GM18499 (cell line): Measurements from ENCODE around the gene OR2B6.
"Not testable (repeated sequence)": the region's sequence is repeated elsewhere in the genome, so short reads cannot be mapped to it uniquely, and the experiment has no call there.

Experiments
- ATAC-seq: cut with Tn5 transposase; IDR thresholded peaks from one replicate; pipeline ENCODE4 v1.9.1; 2021; ENCODE audit warnings: moderate number of reproducible peaks; ENCODE audit not compliant: insufficient read depth, unreplicated experiment

Gene OR2B6

DNA sequence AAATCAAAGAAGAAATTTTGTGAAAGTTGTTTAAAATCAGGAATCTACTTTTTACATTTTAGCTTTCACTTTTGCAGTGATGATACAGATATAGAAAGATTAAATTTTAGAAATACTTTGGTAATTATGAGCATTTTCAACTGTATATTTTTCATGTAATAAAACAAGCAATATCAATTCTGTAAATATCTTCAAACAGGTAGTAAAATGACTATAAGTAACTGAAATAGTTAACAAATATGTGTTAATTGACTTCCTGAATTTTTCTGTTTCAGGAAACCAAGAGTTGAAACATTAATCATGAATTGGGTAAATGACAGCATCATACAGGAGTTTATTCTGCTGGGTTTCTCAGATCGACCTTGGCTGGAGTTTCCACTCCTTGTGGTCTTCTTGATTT lies at the start of gene OR2B6:
TSS of gene OR2B6 (plus strand) at position 301 of the 400 bp plus-strand sequence. CDS start at position 301, 0 bp downstream.
- no peak for ATAC-seq

DNA sequence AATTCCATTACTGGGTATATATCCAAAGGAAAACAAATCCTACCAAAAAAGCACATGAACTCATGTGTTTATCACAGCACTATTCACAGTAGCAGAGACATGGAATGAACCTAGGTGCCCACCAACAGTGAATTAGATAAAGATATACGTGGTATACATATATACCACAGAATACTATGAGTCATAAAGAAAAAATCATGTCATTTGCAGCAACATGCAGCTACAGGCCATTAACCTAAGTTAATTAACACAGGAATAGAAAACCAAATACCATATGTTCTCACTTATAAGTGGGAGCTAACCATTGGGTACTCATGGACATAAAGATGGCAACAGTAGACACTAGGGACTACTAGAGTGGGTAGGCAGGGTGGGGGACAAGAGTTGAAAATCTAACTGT lies 49.0 kb upstream of the OR2B6 start:
- ATAC-seq: no peak

DNA sequence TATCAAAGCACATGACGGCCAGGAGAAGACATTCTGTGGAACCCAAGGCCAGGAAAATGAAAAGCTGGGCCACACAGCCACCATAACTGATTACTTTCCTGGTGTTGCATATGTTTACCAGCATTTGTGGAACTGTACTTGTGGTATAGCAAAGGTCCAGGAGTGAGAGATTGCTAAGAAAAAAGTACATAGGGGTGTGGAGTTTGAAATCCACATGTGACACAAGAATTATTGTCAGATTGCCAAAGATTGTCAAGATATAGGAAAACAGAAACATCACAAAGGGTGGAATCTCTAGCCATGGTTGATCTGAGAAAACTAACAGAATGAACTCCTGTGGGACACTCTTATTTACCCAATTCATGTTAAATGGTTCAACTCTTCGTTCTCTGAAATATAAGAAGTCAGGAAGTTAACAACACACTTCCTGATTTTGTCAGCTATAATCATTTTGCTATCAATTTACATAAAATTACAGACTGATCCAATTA lies 45.0 kb upstream of the OR2B6 start, which contains the start of gene OR2B2:
TSS of gene OR2B2 (minus strand) at position 441 of the 491 bp plus-strand sequence. CDS start at position 364, 77 bp downstream.
- ATAC-seq: no peak

DNA sequence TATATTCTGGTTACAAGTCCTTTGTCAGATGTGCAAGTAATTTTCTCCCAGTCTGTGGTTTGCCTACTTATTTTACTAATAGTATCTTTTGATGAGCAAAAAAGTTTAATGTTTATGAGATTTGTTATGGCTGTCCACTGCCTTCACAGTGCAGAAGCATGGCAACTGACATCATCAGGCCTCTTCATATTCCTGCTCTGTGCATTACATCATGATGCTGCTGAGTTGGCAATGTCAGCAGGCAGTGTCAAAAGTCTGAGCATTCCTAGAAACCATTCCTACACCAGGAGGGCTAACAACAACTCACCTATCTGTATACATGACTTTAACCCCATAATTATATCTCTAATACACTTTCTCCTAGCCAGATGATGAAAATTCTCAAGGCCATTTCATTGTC lies 34.1 kb upstream of the OR2B6 start:
- ATAC-seq: no peak

DNA sequence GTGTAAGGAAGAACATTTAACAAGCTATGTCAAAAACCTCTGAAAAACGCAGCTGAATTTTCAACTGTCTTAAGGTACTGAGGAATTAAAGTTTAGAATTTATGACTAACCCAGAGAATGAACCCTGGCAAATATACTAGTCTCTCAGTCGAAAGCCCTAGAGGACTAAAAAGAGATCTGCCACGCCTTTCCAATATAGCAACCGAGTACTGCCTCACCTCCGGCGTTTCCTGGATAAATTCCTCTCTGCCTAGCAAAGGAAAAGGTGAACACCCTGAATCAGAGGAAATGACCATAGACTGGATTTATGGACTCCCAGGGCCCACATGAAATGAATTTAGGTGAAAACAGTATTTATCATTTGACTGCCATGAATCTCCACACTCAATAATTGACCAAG lies 32.9 kb upstream of the OR2B6 start:
- no peak for ATAC-seq

DNA sequence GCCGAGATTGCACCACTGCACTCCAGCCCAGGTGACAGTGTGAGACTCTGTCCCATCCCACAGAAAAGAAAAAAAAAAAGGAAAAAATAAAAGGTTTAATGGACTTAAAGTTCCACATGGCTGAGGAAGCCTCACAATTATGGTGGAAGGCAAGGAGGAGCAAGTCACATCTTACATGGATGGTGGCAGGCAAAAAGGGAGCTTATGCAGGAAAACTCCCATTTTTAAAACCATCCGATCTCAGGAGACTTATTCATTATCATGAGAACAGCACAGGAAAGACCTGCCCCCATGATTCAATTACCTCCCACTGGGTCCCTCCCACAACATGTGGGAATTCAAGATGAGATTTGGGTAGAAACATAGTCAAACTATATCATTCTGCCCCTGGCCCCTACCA lies 29.0 kb upstream of the OR2B6 start:
- ATAC-seq: not testable (repeated sequence)

DNA sequence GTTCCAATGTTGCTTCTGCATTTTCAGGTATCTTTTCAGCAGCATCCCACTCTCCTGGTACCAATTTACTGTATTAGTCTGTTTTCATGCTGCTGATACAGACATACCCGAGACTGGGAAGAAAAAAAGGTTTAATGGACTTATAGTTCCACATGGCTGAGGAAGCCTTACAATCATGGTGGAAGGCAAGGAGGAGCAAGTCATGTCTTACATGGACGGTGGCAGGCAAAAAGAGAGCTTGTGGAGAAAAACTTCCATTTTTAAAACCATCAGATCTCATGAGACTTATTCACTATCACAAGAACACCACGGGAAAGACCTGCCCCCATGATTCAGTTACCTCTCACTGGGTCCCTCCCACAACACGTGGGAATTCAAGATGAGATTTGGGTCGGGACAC lies 27.1 kb upstream of the OR2B6 start:
- ATAC-seq: not testable (repeated sequence)

DNA sequence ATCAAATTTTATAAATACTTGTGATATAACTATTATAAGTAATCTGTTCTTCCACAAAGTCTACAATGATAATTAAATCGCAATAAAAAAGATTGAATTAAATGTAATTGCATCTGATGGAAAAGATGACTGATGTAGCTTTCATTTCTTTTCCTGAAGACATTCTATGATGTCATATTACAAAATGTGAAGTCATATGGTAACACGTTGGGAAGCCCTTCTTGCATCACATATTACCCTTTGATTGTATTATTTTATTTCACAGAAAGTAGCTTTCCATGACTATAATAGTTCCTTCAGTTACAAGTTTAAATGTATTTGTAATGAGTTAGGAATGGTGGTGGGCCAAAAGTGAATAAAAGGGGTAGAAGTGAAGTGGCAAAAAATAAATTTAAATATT lies 25.8 kb upstream of the OR2B6 start:
- ATAC-seq: no peak

DNA sequence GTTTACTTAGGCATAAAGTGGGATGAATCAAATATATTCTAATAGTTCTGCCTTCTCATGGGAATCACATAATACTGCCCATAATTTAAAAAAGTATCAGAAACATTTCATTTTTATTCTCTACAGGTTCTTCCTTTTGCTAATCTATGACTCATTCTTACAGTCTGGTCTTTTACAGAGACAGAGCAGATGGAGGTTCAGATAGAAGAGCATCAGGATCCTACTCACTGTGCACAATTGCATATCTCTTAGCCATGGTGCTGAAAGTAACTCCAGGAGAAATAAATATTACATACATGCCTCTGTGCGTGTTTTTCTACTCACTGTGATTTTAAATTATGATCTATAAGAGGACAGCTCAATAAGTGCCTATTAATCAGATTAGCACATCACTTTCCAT lies 16.3 kb upstream of the OR2B6 start:
- no peak for ATAC-seq

DNA sequence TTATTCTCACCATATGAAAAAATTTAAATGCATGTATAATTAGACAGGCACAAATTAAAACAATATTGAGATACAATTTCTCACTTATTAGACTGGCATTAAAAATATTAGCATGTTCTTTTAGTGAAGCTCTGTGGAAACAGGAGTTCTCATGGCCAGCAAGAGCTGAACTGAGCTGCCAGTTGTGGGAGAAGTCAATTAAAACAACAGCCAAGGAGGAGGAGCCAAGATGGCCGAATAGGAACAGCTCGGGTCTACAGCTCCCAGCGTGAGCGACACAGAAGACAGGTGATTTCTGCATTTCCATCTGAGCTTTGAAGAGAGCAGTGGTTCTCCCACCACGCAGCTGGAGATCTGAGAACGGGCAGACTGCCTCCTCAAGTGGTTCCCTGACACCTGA lies 14.0 kb upstream of the OR2B6 start:
- ATAC-seq: not testable (repeated sequence)

DNA sequence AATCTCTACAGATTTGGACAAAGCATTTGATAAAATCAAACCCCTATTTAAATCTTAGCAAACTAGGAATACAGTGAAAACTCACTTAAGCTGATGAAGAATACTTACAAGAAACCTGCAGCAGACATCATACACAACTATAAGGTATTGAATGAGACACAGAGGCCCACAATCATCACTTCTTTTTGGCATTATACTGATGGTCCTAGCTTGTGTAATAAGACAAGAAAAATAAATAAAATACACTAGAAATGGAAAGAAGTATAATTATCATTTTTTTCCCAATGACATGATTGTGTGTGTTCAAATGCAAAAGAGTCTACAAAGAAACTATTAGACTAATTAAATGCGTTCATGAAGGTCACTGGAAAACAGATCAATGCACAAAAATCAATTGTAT lies 8.8 kb upstream of the OR2B6 start:
- no peak for ATAC-seq

DNA sequence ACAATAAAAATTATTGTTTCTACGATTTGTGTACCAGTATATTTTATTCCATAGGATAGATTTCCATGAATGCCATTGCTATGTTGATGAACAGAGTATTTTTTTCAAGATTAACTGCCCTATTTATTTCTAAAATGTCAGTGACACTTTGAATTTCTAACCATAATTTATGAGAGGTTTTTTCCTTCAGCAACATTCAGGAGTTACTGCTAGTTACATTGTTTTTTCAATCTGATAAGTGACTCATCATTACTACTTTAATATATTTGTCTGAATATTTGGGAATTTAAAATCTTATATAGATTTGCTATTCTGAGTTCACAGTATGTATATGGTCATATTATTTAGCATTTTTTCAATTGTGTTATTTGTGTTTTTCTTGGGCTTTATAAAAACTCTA lies 6.0 kb upstream of the OR2B6 start:
- ATAC-seq: no peak

DNA sequence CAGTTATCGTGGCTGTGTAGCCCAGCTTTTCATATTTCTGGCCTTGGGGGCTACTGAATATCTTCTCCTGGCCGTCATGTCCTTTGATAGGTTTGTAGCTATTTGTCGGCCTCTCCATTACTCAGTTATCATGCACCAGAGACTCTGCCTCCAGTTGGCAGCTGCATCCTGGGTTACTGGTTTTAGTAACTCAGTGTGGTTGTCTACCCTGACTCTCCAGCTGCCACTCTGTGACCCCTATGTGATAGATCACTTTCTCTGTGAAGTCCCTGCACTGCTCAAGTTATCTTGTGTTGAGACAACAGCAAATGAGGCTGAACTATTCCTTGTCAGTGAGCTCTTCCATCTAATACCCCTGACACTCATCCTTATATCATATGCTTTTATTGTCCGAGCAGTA lies 475 bp downstream of the OR2B6 start:
- no peak for ATAC-seq

DNA sequence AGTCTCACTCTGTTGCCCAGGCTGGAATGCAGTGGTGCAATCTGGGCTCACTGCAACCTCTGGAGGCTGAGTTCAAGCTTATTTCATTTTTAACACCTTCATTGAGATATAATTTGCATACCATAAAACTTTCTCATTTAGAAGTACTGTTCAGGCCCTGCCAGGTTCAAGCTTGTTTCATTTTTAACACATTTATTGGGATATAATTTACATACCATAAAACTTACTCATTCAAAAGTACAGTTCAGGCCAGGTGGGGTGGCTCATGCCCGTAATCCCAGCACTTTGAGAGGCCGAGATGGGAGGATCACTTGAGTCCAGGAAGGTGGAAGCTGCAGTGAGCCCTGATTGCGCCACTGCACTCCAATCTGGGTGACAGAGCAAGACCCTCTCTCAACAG lies 5.5 kb downstream of the OR2B6 start:
- no peak for ATAC-seq

DNA sequence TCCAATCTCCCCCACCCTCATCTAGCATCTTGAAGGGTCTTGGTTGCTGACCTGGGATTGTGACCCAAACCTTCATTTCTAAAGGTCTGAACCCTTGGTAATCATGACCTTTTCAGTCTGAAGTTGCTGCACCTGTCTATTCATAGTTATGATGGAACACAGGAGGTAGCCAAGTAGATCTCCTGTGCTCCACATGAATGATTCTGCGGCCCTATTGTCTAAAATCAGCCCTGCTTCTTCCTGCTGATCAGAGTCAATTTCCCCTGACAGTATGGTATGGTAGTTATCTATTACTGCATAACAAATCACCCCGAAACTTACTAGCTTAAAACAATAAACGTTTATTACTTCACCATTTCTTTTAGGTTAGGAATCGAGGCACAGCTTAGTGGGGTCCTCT lies 9.0 kb downstream of the OR2B6 start:
- no peak for ATAC-seq

DNA sequence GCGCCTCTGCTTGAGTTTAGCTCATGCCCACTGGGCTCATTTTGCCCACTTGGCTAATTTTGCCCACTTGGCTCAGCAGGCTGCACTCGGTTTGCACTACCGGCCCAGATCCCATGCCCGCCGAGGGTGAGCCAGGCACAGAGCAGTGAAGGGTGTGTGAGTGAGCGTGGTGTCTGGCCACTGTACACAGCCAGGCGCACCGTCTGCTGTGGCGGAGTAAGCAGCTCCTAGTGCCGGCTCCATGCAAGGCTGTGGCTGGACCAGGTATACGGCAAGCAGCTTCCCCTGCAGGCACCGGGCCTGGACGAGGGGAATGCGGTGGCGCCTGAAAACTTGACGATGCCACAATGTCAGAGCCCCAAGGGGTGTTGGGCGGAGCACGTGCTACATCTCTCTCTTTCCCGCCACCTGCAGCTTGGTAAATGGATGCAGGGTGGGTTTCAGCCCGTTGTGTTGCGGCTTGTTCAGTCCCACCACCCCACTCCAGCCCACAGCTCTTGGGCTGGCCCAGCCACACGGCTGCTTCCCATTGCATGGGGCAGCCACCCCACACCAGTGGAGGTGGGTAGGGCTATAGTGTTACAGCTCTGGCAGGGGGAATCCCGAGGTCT lies 9.9 kb downstream of the OR2B6 start:
- ATAC-seq: no peak

DNA sequence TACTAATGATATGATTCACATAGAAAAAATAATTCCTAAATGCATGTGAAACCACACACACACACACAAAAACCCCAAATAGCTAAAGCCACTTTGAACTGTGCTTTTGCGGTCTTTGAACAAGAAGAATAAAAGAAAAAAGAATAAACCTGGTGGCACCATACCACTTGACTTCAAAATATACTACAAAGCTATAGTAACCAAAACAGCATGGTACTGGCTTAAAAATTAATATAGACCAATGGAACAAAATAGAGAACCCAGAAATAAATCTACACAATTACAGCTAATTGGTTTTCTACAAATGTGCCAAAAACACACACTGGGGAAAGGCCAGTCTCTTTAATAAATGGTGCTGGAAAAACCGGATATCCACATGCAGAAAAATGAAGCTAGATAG lies 13.4 kb downstream of the OR2B6 start:
- no peak for ATAC-seq

DNA sequence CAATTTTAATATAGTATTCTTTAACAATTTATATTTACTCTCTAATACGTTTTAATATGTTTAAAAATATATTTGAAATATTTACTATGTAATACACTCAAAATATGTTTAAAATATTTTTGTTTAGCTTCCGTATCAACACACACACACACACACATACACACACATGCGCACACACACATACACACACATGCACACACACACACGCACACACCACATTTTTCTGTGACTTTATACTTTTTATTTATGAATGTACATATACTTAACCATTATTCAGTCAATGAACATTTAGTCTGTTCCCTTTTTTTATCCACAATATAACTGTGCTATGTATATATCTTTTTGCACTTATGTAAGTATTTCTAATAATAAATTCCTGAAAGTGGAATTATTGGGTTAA lies 15.7 kb downstream of the OR2B6 start:
- ATAC-seq: no peak

DNA sequence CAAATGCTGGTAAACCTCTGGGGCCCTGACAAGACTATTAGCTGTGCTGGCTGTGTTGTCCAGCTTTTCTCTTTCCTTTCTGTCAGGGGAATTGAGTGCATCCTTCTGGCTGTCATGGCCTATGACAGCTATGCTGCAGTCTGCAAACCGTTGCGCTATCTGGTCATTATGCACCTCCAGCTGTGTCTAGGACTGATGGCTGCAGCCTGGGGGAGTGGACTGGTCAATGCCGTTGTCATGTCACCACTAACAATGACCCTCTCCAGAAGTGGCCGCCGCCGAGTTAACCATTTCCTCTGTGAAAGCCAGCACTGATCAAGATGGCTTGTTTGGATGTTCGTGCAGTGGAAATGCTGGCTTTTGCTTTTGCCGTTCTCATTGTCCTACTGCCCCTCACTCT lies 20.3 kb downstream of the OR2B6 start:
- ATAC-seq: no peak

DNA sequence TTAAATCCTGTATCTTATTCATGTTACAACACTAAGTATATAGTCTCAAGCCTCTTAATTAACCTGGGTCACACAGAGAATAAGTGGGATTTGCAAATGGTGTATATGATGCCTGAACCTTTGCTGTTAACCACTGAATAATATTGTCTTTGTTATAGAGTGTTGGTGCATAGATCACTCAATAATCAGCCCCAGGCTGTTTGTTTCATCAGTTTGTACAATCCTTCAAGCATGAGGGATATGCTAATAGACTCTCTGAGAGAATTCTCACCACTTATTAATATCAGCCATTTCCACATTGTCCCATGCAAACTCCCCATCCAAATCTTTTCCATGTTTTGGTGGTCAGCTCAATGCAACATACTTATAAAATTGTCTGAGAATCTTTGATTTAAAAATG lies 21.7 kb downstream of the OR2B6 start:
- ATAC-seq: no peak

DNA sequence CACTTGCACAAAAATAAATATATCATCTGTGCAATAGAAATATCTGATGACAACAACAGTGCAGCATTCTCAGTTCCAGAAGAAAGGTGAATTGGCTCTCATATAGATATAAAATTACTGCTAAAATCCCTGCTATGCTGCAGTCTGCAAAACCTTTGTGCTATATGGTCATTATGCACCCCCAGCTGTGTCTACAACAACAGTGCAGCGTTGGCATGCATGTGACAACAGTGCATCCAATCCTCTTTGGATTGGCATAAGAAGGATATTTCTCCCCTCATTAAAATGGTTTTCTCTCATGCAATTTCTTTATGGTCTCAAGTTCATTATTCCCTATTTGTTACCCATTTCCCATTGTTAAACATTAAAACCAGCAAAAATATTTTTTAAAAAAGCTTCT lies 23.1 kb downstream of the OR2B6 start:
- ATAC-seq: no peak

DNA sequence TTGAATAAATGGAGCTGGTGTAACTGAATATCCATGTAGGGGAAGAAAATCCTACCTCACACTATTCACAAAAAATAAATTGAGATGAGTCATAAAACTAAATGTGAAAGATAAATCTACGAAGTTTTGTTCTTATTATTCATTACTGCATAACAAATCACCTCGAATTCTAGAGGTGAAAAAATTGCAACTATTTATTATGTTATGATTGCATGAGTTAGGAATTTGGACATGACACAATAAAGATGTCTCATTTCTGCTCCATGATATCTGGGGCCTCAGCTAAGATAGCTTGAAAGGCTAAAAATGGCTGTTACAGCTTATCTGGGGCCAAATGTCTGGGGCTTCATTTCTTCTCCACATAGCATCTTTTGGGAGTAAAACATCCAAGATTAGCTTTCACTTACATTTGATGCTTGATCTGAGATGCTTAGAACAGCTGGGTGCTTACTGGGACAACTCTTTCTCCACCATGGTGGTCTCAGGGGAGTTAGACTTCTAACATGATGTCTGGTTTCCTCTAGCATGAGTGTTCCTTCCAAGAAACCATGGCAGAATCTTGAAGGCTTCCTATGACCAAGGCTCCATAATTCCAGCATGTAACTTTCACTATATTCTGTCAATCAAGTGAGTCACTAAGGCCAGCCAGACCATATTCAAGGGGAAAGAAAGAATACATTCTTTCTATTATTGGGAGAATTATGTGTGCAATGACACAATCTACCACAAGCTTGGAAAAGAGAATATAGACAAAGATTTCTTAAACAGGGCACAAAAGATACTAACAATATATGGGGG lies 30.1 kb downstream of the OR2B6 start:
- ATAC-seq: no peak
